GM12878 (cell line): Measurements from ENCODE around the gene MAGEH1. TPM values are rescaled to one million over a fixed set of nuclear protein-coding genes. Genes with fewer than 3 reads are reported as not detected.
A peak's percentile ranks its signal among the peaks of the same experiment; 100 is the strongest.
"Not testable (repeated sequence)": the region's sequence is repeated elsewhere in the genome, so short reads cannot be mapped to it uniquely, and the experiment has no call there.

Source experiments
- ATAC-seq: fragments of 200-7000 bp; cut with Tn5 transposase; 3 replicates; pipeline ENCODE4 v1.9.1; 2020; ENCODE audit warnings: mild to moderate bottlenecking, moderate library complexity
- BruUV-seq: library from RNA; stranded (reverse); fragments of 400-500 nt; replicated peaks from 2 replicates; lab custom pipeline; 2021; lab: Mats Ljungman, UMichigan
- CTCF ChIA-PET: fragments of 300-600 bp; sonication (Branson Sonifier 250); formaldehyde crosslinking; extraction: SDS; loops from one replicate; lab custom pipeline; 2021; ENCODE audit warnings: inconsistent platforms; lab: Yijun Ruan, JAX
- POLR2A ChIA-PET: fragments of 350-600 bp; formaldehyde crosslinking; extraction: SDS; loops from one replicate; lab custom pipeline; 2021; ENCODE audit warnings: inconsistent platforms; lab: Charles Lee
- RAD21 ChIA-PET: fragments of 300-600 bp; sonication (Branson Sonifier 250); formaldehyde crosslinking; loops from one replicate; lab custom pipeline; 2023; ENCODE audit warnings: antibody characterized with exemption; ENCODE audit not compliant: unreplicated experiment; lab: Charles Lee
- SMC1A ChIA-PET: fragments of 300-600 bp; sonication (Branson Sonifier 250); formaldehyde crosslinking; loops from one replicate; lab custom pipeline; 2023; ENCODE audit not compliant: unreplicated experiment, uncharacterized antibody; lab: Charles Lee
- DNase-seq: peaks from one replicate; pipeline ENCODE4 v3.0.0-alpha.2; 2011; ENCODE audit warnings: low read depth, low spot score
- FAIRE-seq: peaks from 3 replicates; lab custom pipeline; 2011; peaks lifted over from hg19 to GRCh38; lab: Jason Lieb, UNC
- H2AFZ ChIP-seq: 2 replicates; pipeline ENCODE4 v1.6.0; 2011; ENCODE audit warnings: low read depth, low read length, control low read depth; ENCODE audit not compliant: control insufficient read depth
- H3K27ac ChIP-seq: 2 replicates; pipeline ENCODE4 v1.5.1; 2011; ENCODE audit warnings: control low read depth; ENCODE audit not compliant: control insufficient read depth, insufficient read depth
- H3K27me3 ChIP-seq, 2 experiments: replicated peaks in 1 of 2; 2 replicates each; pipeline versions ENCODE4 v1.6.0 to v1.6.1; 2011; ENCODE audit warnings: low read length in 1 of 2; ENCODE audit not compliant: control insufficient read depth in 2 of 2, insufficient read depth in 2 of 2
- H3K36me3 ChIP-seq, 2 experiments: 2 replicates each; pipeline ENCODE4 v1.5.1; 2011; ENCODE audit warnings: low read length in 1 of 2; ENCODE audit not compliant: control insufficient read depth in 2 of 2, insufficient read depth in 2 of 2
- H3K4me1 ChIP-seq: 2 replicates; pipeline ENCODE4 v1.6.1; 2011; ENCODE audit warnings: mild to moderate bottlenecking, low read length, moderate library complexity, mixed read lengths; ENCODE audit not compliant: control insufficient read depth, insufficient read depth
- H3K4me2 ChIP-seq: 2 replicates; pipeline ENCODE4 v1.6.0; 2011; ENCODE audit warnings: control low read depth; ENCODE audit not compliant: control insufficient read depth, insufficient read depth
- H3K4me3 ChIP-seq: fragments of 200-600 bp; sonication (generic); 2 replicates; pipeline ENCODE4 v1.5.1; 2016
- H3K79me2 ChIP-seq: 2 replicates; pipeline ENCODE4 v1.6.0; 2011; ENCODE audit warnings: low read length; ENCODE audit not compliant: control insufficient read depth, insufficient read depth
- H3K9ac ChIP-seq: 2 replicates; pipeline ENCODE4 v1.8.0; 2011; ENCODE audit warnings: low read length, control low read depth, mixed read lengths; ENCODE audit not compliant: control insufficient read depth, insufficient read depth
- H3K9me3 ChIP-seq: replicated peaks from 3 replicates; pipeline ENCODE4 v1.5.1; 2011; ENCODE audit warnings: mild to moderate bottlenecking, low read length; ENCODE audit not compliant: control insufficient read depth, insufficient read depth
- H4K20me1 ChIP-seq: 2 replicates; pipeline ENCODE4 v1.6.0; 2011; ENCODE audit not compliant: control insufficient read depth, insufficient read depth
- RAD21 ChIP-seq: IDR thresholded peaks from 2 replicates; pipeline ENCODE4 v1.6.1; 2011; ENCODE audit warnings: mild to moderate bottlenecking, low read depth, low read length, moderate library complexity; ENCODE audit not compliant: insufficient read depth
- WGBS: methylation state at CpG from one replicate; pipeline ENCODE4 v1.1.6; 2016; ENCODE audit warnings: low lambda C conversion rate; ENCODE audit not compliant: insufficient replicate concordance, insufficient coverage; ENCODE audit errors: missing lambda C conversion rate; 5-methylcytosine and 5-hydroxymethylcytosine counted together
- in situ Hi-C: fragments of 300-500 bp; cut with MboI; formaldehyde crosslinking; loops from 9 replicates; pipeline ENCODE4 v1.14.3; 2018; ENCODE audit warnings: mixed read lengths
- intact Hi-C: fragments of 100-400 bp; cut with micrococcal nuclease; formaldehyde crosslinking; loops from one replicate; pipeline ENCODE4 v1.14.2; 2022; ENCODE audit not compliant: unreplicated experiment
- polyA plus RNA-seq, 11 experiments: library from polyadenylated mRNA; depleted of rRNA in 4 of 11; unstranded in 6 of 11; stranded (reverse) in 5 of 11; fragments of >200 nt; fragmentation: Nextera tagmentation in 4 of 11; fragmentation: Illumina TruSeq in 1 of 11; extraction: Ambion mirVana in 4 of 11; extraction: Trizol in 1 of 11; gene quantifications; 1 replicate in 1 of 11; 2 replicates in 10 of 11; pipeline versions ENCODE4 v1.2.1 to v1.2.3, GENCODE V29; 2011 to 2016; ENCODE audit warnings: inconsistent platforms in 2 of 11, missing spikeins in 2 of 11, low read depth in 1 of 11
- total RNA-seq, 4 experiments: library from RNA; depleted of rRNA in 3 of 4; stranded (reverse); fragments of >200 nt in 3 of 4; fragmentation: Illumina TruSeq in 1 of 4; extraction: Trizol in 1 of 4; gene quantifications; 2 replicates each; pipeline versions ENCODE4 v1.2.1 to v1.2.3, GENCODE V29; 2013 to 2021
- TF ChIP-seq, protein P1 (sequence below), 3 experiments: IDR thresholded peaks in 2 of 3; conservative IDR thresholded peaks in 1 of 3; 2 replicates each; pipeline ENCODE4 v1.5.1; 2011; ENCODE audit warnings: low read depth in 3 of 3, low read length in 3 of 3, mild to moderate bottlenecking in 3 of 3, control low read depth in 2 of 3, moderate library complexity in 2 of 3, inconsistent platforms in 1 of 3, mixed read lengths in 1 of 3; ENCODE audit not compliant: control insufficient read depth in 2 of 3, insufficient read depth in 1 of 3; ENCODE audit errors: extremely low read depth in 1 of 3

The MAGEH1 gene
- total and polyA plus RNA-seq, 10 of the 15 experiments (the other 5 are each of a cell fraction or from before 2014, with no cell fraction given), result 8.7 to 25.2 (median 18.3) TPM

DNA sequence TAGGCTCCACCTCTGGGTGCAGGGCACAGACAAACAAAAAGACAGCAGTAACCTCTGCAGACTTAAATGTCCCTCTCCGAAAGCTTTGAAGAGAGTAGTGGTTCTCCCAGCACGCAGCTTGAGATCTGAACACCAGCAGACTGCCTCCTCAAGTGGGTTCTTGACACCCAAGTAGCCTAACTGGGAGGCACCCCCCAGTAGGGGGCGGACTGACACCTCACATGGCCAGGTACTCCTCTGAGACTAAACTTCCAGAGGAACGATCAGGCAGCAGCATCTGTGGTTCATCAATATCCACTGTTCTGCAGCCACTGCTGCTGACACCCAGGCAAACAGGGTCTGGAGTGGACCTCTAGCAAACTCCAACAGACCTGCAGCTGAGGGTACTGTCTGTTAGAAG is 24.8 kb upstream of the MAGEH1 start:
- H3K4me3 ChIP-seq, H3K79me2 ChIP-seq, H3K36me3 ChIP-seq, H2AFZ ChIP-seq, DNase-seq, ATAC-seq, H3K27me3 ChIP-seq, H4K20me1 ChIP-seq, BruUV-seq, H3K27ac ChIP-seq, H3K9me3 ChIP-seq, FAIRE-seq, H3K4me1 ChIP-seq, POLR2A ChIA-PET, H3K9ac ChIP-seq, H3K4me2 ChIP-seq, intact Hi-C loops: not testable (repeated sequence)
- in situ Hi-C loops, result loop anchor here (25.0 kb wide), 1 partner anchor 1285 kb away; no protein-coding TSS in a partner anchor
- 32% methylated on average over 4 of the region's 4 CpGs for WGBS
- TF ChIP-seq, protein P1, sequence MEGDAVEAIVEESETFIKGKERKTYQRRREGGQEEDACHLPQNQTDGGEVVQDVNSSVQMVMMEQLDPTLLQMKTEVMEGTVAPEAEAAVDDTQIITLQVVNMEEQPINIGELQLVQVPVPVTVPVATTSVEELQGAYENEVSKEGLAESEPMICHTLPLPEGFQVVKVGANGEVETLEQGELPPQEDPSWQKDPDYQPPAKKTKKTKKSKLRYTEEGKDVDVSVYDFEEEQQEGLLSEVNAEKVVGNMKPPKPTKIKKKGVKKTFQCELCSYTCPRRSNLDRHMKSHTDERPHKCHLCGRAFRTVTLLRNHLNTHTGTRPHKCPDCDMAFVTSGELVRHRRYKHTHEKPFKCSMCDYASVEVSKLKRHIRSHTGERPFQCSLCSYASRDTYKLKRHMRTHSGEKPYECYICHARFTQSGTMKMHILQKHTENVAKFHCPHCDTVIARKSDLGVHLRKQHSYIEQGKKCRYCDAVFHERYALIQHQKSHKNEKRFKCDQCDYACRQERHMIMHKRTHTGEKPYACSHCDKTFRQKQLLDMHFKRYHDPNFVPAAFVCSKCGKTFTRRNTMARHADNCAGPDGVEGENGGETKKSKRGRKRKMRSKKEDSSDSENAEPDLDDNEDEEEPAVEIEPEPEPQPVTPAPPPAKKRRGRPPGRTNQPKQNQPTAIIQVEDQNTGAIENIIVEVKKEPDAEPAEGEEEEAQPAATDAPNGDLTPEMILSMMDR (IDR thresholded peaks at IDR 0.05 in 2 of 3, conservative IDR thresholded peaks at IDR 0.05 in 1 of 3; ENCODE audit: control insufficient read depth in 2 of 3, extremely low read depth in 1 of 3, insufficient read depth in 1 of 3, low read depth in 3 of 3, low read length in 3 of 3), result peak in 1 of 3 experiments; percentile 12; a peak in 2 of 6 replicates
- TF ChIP-seq RAD21, result 0 out of 2 replicates have a peak, but pooled peaks have one; percentile 18
- ChIA-PET RAD21 (interaction anchor here (1.2 kb wide), 1 partner anchor 822 kb away, joined by 3 read pairs; no protein-coding TSS in a partner anchor), SMC1A (interaction anchor here (1.0 to 1.8 kb wide), 2 partner anchors 482 to 820 kb away, joined by 3 to 5 read pairs; no protein-coding TSS in a partner anchor), CTCF (interaction anchor here (0.7 to 1.4 kb wide), 6 partner anchors 9 to 821 kb away, joined by 3 to 4 read pairs (median 3); no protein-coding TSS in a partner anchor)

DNA sequence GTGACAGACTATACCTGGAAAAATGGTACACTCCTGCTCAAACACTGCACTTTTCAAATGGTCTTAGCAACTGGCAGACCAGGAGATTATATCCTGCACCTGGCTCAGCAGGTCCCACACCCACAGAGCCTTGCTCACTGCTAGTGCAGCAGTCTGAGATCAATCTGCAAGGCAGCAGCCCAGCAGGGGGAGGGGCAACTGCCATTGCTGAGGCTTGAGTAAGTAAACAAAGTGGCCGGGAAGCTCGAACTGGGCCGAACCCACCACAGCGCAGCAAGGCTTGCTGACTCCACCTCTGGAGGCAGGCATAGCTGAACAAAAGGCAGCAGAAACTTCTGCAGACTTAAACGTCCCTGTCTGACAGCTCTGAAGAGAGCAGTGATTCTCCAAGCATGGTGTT is 8.5 kb upstream of the MAGEH1 start:
- SMC1A ChIA-PET, H3K4me3 ChIP-seq, H3K4me1 ChIP-seq, H3K4me2 ChIP-seq, RAD21 ChIA-PET, ATAC-seq, H3K27ac ChIP-seq, H4K20me1 ChIP-seq, H3K79me2 ChIP-seq, H2AFZ ChIP-seq, DNase-seq, POLR2A ChIA-PET, BruUV-seq, FAIRE-seq, H3K36me3 ChIP-seq, CTCF ChIA-PET, H3K27me3 ChIP-seq, H3K9ac ChIP-seq, H3K9me3 ChIP-seq, intact Hi-C loops: not testable (repeated sequence)
- 49% methylated on average over 5 of the region's 5 CpGs for WGBS
- in situ Hi-C loops, result loop anchor here (10.0 to 25.0 kb wide), 2 partner anchors 271 to 1269 kb away; partner anchors contain the start of gene RRAGB
